ENCODE measurements around the gene TBC1D1.

GRCh38 chr4:38111024-38111423 is 220.1 kb downstream of the TBC1D1 start:
- TF ChIP-seq CTCF (IDR thresholded peaks at IDR 0.05; ENCODE audit: low read length), result no peak
- TF ChIP-seq EZH2 (IDR thresholded peaks at IDR 0.05; ENCODE audit: borderline replicate concordance, low read length), result no peak
